IMR-90 (cell line): Measurements from ENCODE around the gene FRMD4B. TPM values are rescaled to one million over a fixed set of nuclear protein-coding genes. Genes with fewer than 3 reads are reported as not detected.

Experiments
- ATAC-seq: fragments of 200-7000 bp; cut with Tn5 transposase; 2 replicates; pipeline ENCODE4 v1.9.1; 2020; ENCODE audit warnings: low read depth, mild to moderate bottlenecking, moderate library complexity
- BruUV-seq: library from RNA; stranded (reverse); fragments of 400-500 nt; replicated peaks from 2 replicates; lab custom pipeline; 2021; lab: Mats Ljungman, UMichigan
- CTCF ChIA-PET: fragments of 300-600 bp; formaldehyde crosslinking; extraction: SDS; loops from one replicate; lab custom pipeline; 2021; ENCODE audit warnings: antibody characterized with exemption; lab: Yijun Ruan, JAX
- POLR2A ChIA-PET: fragments of 300-600 bp; sonication (Branson Sonifier 250); formaldehyde crosslinking; loops from one replicate; lab custom pipeline; 2022; ENCODE audit warnings: antibody characterized with exemption; ENCODE audit not compliant: unreplicated experiment; lab: Charles Lee
- DNase-seq: peaks from one replicate; pipeline ENCODE4 v3.0.0; 2013
- H2AFZ ChIP-seq: replicated peaks from 2 replicates; pipeline ENCODE3; 2013; ENCODE audit warnings: low read length, mild to moderate bottlenecking; ENCODE audit not compliant: poor library complexity
- H2AK5ac ChIP-seq: 2 replicates; pipeline ENCODE4 v1.6.1; 2013; ENCODE audit warnings: low read depth, low read length, inconsistent platforms
- H2AK9ac ChIP-seq: replicated peaks from 2 replicates; pipeline ENCODE3; 2013; ENCODE audit warnings: mild to moderate bottlenecking, low read depth, low read length, moderate library complexity; ENCODE audit not compliant: poor library complexity
- H2BK120ac ChIP-seq: 2 replicates; pipeline ENCODE4 v1.6.1; 2013; ENCODE audit warnings: low read depth, low read length, inconsistent platforms
- H2BK15ac ChIP-seq: 3 replicates; pipeline ENCODE4 v1.6.1; 2013; ENCODE audit warnings: low read depth, low read length, inconsistent platforms
- H2BK20ac ChIP-seq: 2 replicates; pipeline ENCODE4 v1.6.1; 2013; ENCODE audit warnings: low read depth, mild to moderate bottlenecking, inconsistent platforms, low read length, moderate library complexity
- H2BK5ac ChIP-seq: 2 replicates; pipeline ENCODE4 v1.6.1; 2013; ENCODE audit warnings: mild to moderate bottlenecking, low read depth, low read length, inconsistent platforms; ENCODE audit not compliant: poor library complexity, severe bottlenecking
- H3K14ac ChIP-seq: replicated peaks from 2 replicates; pipeline ENCODE4 v1.6.1; 2013; ENCODE audit warnings: low read depth, low read length, inconsistent platforms
- H3K18ac ChIP-seq: 2 replicates; pipeline ENCODE4 v1.6.1; 2013; ENCODE audit warnings: low read depth, low read length, control low read depth
- H3K23ac ChIP-seq: 2 replicates; pipeline ENCODE4 v1.6.1; 2013; ENCODE audit warnings: low read depth, low read length, inconsistent platforms
- H3K27ac ChIP-seq: 2 replicates; pipeline ENCODE4 v1.5.1; 2013; ENCODE audit warnings: mild to moderate bottlenecking, control low read depth, low read length; ENCODE audit not compliant: insufficient read depth
- H3K27me3 ChIP-seq: 2 replicates; pipeline ENCODE4 v1.6.1; 2013; ENCODE audit warnings: low read length; ENCODE audit not compliant: control insufficient read depth, insufficient read depth
- H3K36me3 ChIP-seq: 2 replicates; pipeline ENCODE4 v1.6.1; 2013; ENCODE audit warnings: low read length, mixed read lengths; ENCODE audit not compliant: control insufficient read depth, insufficient read depth
- H3K4ac ChIP-seq: 2 replicates; pipeline ENCODE4 v1.6.1; 2013; ENCODE audit warnings: low read depth, low read length, inconsistent platforms
- H3K4me1 ChIP-seq: 2 replicates; pipeline ENCODE4 v1.6.1; 2013; ENCODE audit warnings: low read length, mixed read lengths; ENCODE audit not compliant: control insufficient read depth, insufficient read depth
- H3K4me2 ChIP-seq: 2 replicates; pipeline ENCODE4 v1.6.1; 2013; ENCODE audit warnings: low read depth, mild to moderate bottlenecking, control low read depth, low read length, moderate library complexity
- H3K4me3 ChIP-seq: 2 replicates; pipeline ENCODE4 v1.5.1; 2013; ENCODE audit warnings: low read depth, mild to moderate bottlenecking, control low read depth, low read length, moderate library complexity; ENCODE audit not compliant: insufficient read depth
- H3K56ac ChIP-seq: 2 replicates; pipeline ENCODE4 v1.6.1; 2013; ENCODE audit warnings: low read length, inconsistent platforms; ENCODE audit not compliant: insufficient read depth; ENCODE audit errors: extremely low read depth
- H3K79me1 ChIP-seq, 2 experiments: 2 replicates each; pipeline ENCODE4 v1.6.1; 2013; ENCODE audit warnings: low read length in 2 of 2, inconsistent platforms in 1 of 2, low read depth in 1 of 2
- H3K9ac ChIP-seq: 2 replicates; pipeline ENCODE4 v1.6.1; 2013; ENCODE audit warnings: low read depth, low read length, control low read depth
- H3K9me1 ChIP-seq: 2 replicates; pipeline ENCODE4 v1.6.1; 2013; ENCODE audit warnings: low read length, inconsistent platforms; ENCODE audit not compliant: insufficient read depth
- H3K9me3 ChIP-seq: 2 replicates; pipeline ENCODE4 v1.6.1; 2013; ENCODE audit warnings: low read length; ENCODE audit not compliant: control insufficient read depth, insufficient read depth
- H4K20me1 ChIP-seq: 2 replicates; pipeline ENCODE4 v1.6.1; 2013; ENCODE audit warnings: low read length, inconsistent platforms; ENCODE audit not compliant: insufficient read depth
- H4K5ac ChIP-seq: 2 replicates; pipeline ENCODE4 v1.6.1; 2013; ENCODE audit warnings: mild to moderate bottlenecking, low read depth, low read length, control low read depth
- H4K8ac ChIP-seq, 2 experiments: 2 replicates each; pipeline ENCODE4 v1.6.1; 2013; ENCODE audit warnings: low read depth in 2 of 2, low read length in 2 of 2, control low read depth in 1 of 2, inconsistent platforms in 1 of 2
- H4K91ac ChIP-seq: 2 replicates; pipeline ENCODE4 v1.6.1; 2013; ENCODE audit warnings: low read depth, low read length, inconsistent platforms; ENCODE audit not compliant: insufficient read depth
- CHD1 ChIP-seq: IDR thresholded peaks from 2 replicates; pipeline ENCODE4 v1.6.1; 2012; ENCODE audit warnings: low read depth, low read length, improper control_type of control experiment
- MXI1 ChIP-seq: IDR thresholded peaks from 2 replicates; pipeline ENCODE4 v1.6.1; 2012; ENCODE audit warnings: low read depth, mild to moderate bottlenecking, low read length, moderate library complexity, borderline replicate concordance
- NFE2L2 ChIP-seq: fragments of 150-350 bp; IDR thresholded peaks from 2 replicates; pipeline ENCODE4 v1.6.1; 2016; ENCODE audit warnings: low read depth, mild to moderate bottlenecking, low read length
- POLR2A ChIP-seq: IDR thresholded peaks from 2 replicates; pipeline ENCODE4 v1.6.1; 2012; ENCODE audit warnings: mild to moderate bottlenecking, low read depth, low read length
- SMC3 ChIP-seq: fragments of 150-350 bp; IDR thresholded peaks from 2 replicates; pipeline ENCODE4 v1.6.1; 2016; ENCODE audit warnings: low read depth, mild to moderate bottlenecking, antibody characterized with exemption, low read length, moderate library complexity
- WGBS, 2 experiments: methylation state at CpG; one replicate each; pipeline versions ENCODE4 v1.1.5 to v1.1.7; 2013; ENCODE audit warnings: missing lambda C conversion rate in 2 of 2; ENCODE audit not compliant: insufficient read length in 1 of 2; ENCODE audit errors: extremely low coverage in 2 of 2; 5-methylcytosine and 5-hydroxymethylcytosine counted together
- dilution Hi-C: fragments of 300-500 bp; cut with HindIII; formaldehyde crosslinking; loops from one replicate; pipeline ENCODE4 v1.14.3; 2018; ENCODE audit warnings: low sequenced_read_pairs; ENCODE audit not compliant: unreplicated experiment
- in situ Hi-C: fragments of 300-500 bp; cut with MboI; formaldehyde crosslinking; loops from 3 replicates; pipeline ENCODE4 v1.14.3; 2019; ENCODE audit warnings: low sequenced_read_pairs, inconsistent platforms, mixed read lengths
- intact Hi-C: fragments of 100-400 bp; cut with micrococcal nuclease; formaldehyde crosslinking; loops from 2 replicates; pipeline ENCODE4 v1.10.0; 2022
- polyA plus RNA-seq, 3 experiments: library from polyadenylated mRNA; depleted of rRNA; stranded (reverse); fragments of >200 nt; gene quantifications; 2 replicates each; pipeline ENCODE4 v1.2.3, GENCODE V29; 2012; ENCODE audit warnings: low replicate concordance in 1 of 3
- total RNA-seq: library from RNA; depleted of rRNA; stranded (reverse); fragments of >200 nt; gene quantifications from 2 replicates; pipeline ENCODE4 v1.2.3, GENCODE V29; 2012
- TF ChIP-seq, protein P1 (sequence below): fragments of 150-350 bp; IDR thresholded peaks from 2 replicates; pipeline ENCODE4 v1.6.1; 2016; ENCODE audit warnings: low read depth, mild to moderate bottlenecking, low read length, moderate library complexity, borderline replicate concordance

FRMD4B gene
- total and polyA plus RNA-seq, 2 of the 4 experiments (the other 2 are of a cell fraction) = 0.14 to 0.36 TPM

DNA sequence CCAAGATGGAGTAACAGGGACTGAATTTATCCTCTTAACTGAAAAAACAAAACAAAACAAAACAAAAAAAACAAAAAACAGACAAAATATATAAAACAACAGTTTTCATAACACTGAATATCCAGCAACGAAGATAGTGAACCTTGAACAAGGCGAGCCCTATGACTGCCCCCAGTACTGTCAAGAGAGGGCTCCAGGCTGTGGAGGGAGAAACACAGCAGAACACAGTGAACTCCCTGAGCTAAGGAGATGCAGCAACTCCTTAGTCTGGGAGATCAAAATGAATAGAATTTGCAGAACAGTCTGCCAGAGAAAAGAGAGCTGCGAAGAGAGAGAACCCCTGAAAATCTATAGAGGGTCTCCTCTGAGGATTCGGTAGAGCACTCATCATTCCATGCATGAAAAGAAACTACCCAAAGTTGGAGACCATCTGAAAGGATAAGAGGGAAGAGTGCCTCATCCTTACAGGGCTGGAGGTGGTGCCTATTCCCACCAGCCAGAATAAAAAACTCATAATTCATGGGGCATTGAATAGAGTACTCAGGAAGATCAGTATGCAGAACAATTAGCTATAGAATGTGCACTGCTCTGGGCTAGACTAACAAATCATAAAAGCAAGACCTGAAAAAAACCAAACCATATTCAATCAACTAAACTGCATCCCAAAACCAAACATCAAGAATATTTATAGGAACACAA is 101.8 kb downstream of the FRMD4B start:
- intact Hi-C loops = no loop called here
- Histone ChIP-seq H3K9ac (no peak overlapping the region), H2BK120ac (no peak overlapping the region), H2AFZ (no peak overlapping the region), H4K5ac (no peak overlapping the region), H4K20me1 (no peaks in the 10 kb centered on the region), H3K4me1 (no peaks in the 10 kb centered on the region), H4K8ac (no peak overlapping the region), H2BK15ac (no peak overlapping the region), H3K27me3 (peaks cover 8% of the 10 kb centered on the region), H3K14ac (no peak overlapping the region), H3K36me3 (no peaks in the 10 kb centered on the region), H3K4ac (no peak overlapping the region), H3K23ac (no peak overlapping the region), H3K18ac (no peak overlapping the region), H2AK5ac (no peak overlapping the region), H2BK5ac (no peak overlapping the region), H3K79me1 (no peaks in the 10 kb centered on the region), H3K27ac (no peak overlapping the region), H3K9me1 (no peaks in the 10 kb centered on the region), H4K91ac (no peak overlapping the region), H3K56ac (no peak overlapping the region), H2BK20ac (no peak overlapping the region), H3K9me3 (no peaks in the 10 kb centered on the region), H3K4me3 (no peak overlapping the region), H2AK9ac (no peak overlapping the region), H3K4me2 (no peak overlapping the region)
- ChIA-PET POLR2A (no interaction called here), CTCF (interaction anchor here (1.0 to 1.1 kb wide), 2 partner anchors 22 to 123 kb away, joined by 3 read pairs; no protein-coding TSS in a partner anchor)
- dilution Hi-C loops = no loop called here
- no CpG with 5 or more reads among the region's 4 CpGs for WGBS, 2 experiments
- in situ Hi-C loops = no loop called here
- TF ChIP-seq MXI1 = no peak
- TF ChIP-seq, protein P1, sequence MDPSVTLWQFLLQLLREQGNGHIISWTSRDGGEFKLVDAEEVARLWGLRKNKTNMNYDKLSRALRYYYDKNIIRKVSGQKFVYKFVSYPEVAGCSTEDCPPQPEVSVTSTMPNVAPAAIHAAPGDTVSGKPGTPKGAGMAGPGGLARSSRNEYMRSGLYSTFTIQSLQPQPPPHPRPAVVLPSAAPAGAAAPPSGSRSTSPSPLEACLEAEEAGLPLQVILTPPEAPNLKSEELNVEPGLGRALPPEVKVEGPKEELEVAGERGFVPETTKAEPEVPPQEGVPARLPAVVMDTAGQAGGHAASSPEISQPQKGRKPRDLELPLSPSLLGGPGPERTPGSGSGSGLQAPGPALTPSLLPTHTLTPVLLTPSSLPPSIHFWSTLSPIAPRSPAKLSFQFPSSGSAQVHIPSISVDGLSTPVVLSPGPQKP = no peak
- TF ChIP-seq NFE2L2 = no peak
- TF ChIP-seq SMC3 = no peak
- no peak for TF ChIP-seq POLR2A
- TF ChIP-seq CHD1 = no peak
- DNase-seq (no peak), ATAC-seq (no peak)
- BruUV-seq = no TSS peak
